A549 (cell line): ENCODE measurements around the gene RABGAP1L. TPM values are rescaled to one million over a fixed set of nuclear protein-coding genes. Genes with fewer than 3 reads are reported as not detected.

Source experiments
- ATAC-seq, 2 experiments: fragments of 200-7000 bp in 1 of 2; fragments of >200 bp in 1 of 2; cut with Nextera tagmentation in 1 of 2; cut with Tn5 transposase in 1 of 2; 3 replicates each; pipeline versions ENCODE4 v1.8.0 to v1.9.1; 2018 to 2020; ENCODE audit warnings: mild to moderate bottlenecking in 1 of 2, moderate library complexity in 1 of 2
- CTCF ChIA-PET: fragments of 300-600 bp; sonication (Branson Sonifier 250); formaldehyde crosslinking; extraction: SDS; loops from one replicate; lab custom pipeline; 2021; ENCODE audit warnings: antibody characterized with exemption, inconsistent platforms; lab: Yijun Ruan, JAX
- POLR2A ChIA-PET: fragments of 350-600 bp; formaldehyde crosslinking; extraction: SDS; loops from one replicate; lab custom pipeline; 2021; ENCODE audit warnings: antibody characterized with exemption, inconsistent platforms; lab: Yijun Ruan, JAX
- DNase-seq, 2 experiments: peaks; one replicate each; pipeline versions ENCODE4 v3.0.0 to v3.0.0-alpha.2; 2011 to 2016; ENCODE audit warnings: low read depth in 1 of 2, low spot score in 1 of 2
- FAIRE-seq: peaks from 2 replicates; lab custom pipeline; 2011; peaks lifted over from hg19 to GRCh38; lab: Jason Lieb, UNC
- H3K27ac ChIP-seq, 2 experiments: fragments of >200 bp; sonication (Bioruptor Twin); formaldehyde crosslinking; 3 replicates each; pipeline ENCODE4 v1.5.1; 2016 to 2017
- H3K4me1 ChIP-seq: fragments of >200 bp; sonication (Bioruptor Twin); formaldehyde crosslinking; 3 replicates; pipeline ENCODE4 v1.6.1; 2016
- H3K4me2 ChIP-seq: fragments of >200 bp; sonication (Bioruptor Twin); formaldehyde crosslinking; 3 replicates; pipeline ENCODE4 v1.6.1; 2016
- H3K4me3 ChIP-seq: fragments of >200 bp; sonication (Bioruptor Twin); formaldehyde crosslinking; 3 replicates; pipeline ENCODE4 v1.5.1; 2016
- H3K9me3 ChIP-seq: fragments of >200 bp; sonication (Bioruptor Twin); formaldehyde crosslinking; 3 replicates; pipeline ENCODE4 v1.6.1; 2016
- CBX2 ChIP-seq: fragments of 200-600 bp; sonication (generic); IDR thresholded peaks from 2 replicates; pipeline ENCODE4 v1.6.1; 2016; ENCODE audit warnings: low read depth, mild to moderate bottlenecking, borderline replicate concordance
- CBX8 ChIP-seq: fragments of 200-600 bp; sonication (generic); IDR thresholded peaks from 2 replicates; pipeline ENCODE4 v1.6.1; 2016
- CHD2 ChIP-seq: fragments of 150-350 bp; IDR thresholded peaks from 2 replicates; pipeline ENCODE4 v1.6.1; 2014; ENCODE audit warnings: low read length; ENCODE audit not compliant: partially characterized antibody
- CHD4 ChIP-seq: fragments of 200-600 bp; sonication (generic); IDR thresholded peaks from 2 replicates; pipeline ENCODE4 v1.6.1; 2016; ENCODE audit warnings: antibody characterized with exemption, mild to moderate bottlenecking, borderline replicate concordance
- ESRRA ChIP-seq: fragments of 150-350 bp; IDR thresholded peaks from 2 replicates; pipeline ENCODE4 v1.6.1; 2014; ENCODE audit warnings: mild to moderate bottlenecking, low read length, borderline replicate concordance
- FOXS1 ChIP-seq: fragments of 250-450 bp; sonication (Bioruptor Pico); IDR thresholded peaks from 2 replicates; pipeline ENCODE4 v1.5.0; 2020; ENCODE audit warnings: mild to moderate bottlenecking, moderate library complexity
- GATA3 ChIP-seq: IDR thresholded peaks from 2 replicates; pipeline ENCODE4 v1.6.1; 2012; ENCODE audit warnings: borderline replicate concordance
- KDM5A ChIP-seq: fragments of 200-600 bp; sonication (generic); IDR thresholded peaks from 2 replicates; pipeline ENCODE4 v1.6.1; 2016; ENCODE audit warnings: antibody characterized with exemption, mild to moderate bottlenecking
- MAFK ChIP-seq: fragments of 450-650 bp; IDR thresholded peaks from 2 replicates; pipeline ENCODE4 v1.6.1; 2014; ENCODE audit not compliant: partially characterized antibody
- MYC ChIP-seq: IDR thresholded peaks from 2 replicates; pipeline ENCODE4 v1.6.1; 2012; ENCODE audit warnings: mild to moderate bottlenecking, inconsistent platforms, low read length, improper control_type of control experiment, borderline replicate concordance
- NFE2L2 ChIP-seq: fragments of 150-350 bp; conservative IDR thresholded peaks from 2 replicates; pipeline ENCODE4 v1.6.1; 2014; ENCODE audit warnings: low read length
- NPAS2 ChIP-seq: fragments of 250-450 bp; sonication (Bioruptor Pico); IDR thresholded peaks from 2 replicates; pipeline ENCODE4 v1.8.0; 2022; ENCODE audit warnings: mild to moderate bottlenecking, moderate library complexity, borderline replicate concordance
- PHF8 ChIP-seq: fragments of 200-600 bp; sonication (generic); IDR thresholded peaks from 2 replicates; pipeline ENCODE4 v1.6.1; 2016; ENCODE audit warnings: low read depth, mild to moderate bottlenecking, antibody characterized with exemption, moderate library complexity, borderline replicate concordance
- RARB ChIP-seq: fragments of 250-450 bp; sonication (Bioruptor Pico); IDR thresholded peaks from 2 replicates; pipeline ENCODE4 v1.8.0; 2021; ENCODE audit warnings: mild to moderate bottlenecking, moderate library complexity
- RFX5 ChIP-seq: fragments of 450-650 bp; IDR thresholded peaks from 2 replicates; pipeline ENCODE4 v1.7.1; 2014; ENCODE audit warnings: antibody characterized with exemption, mild to moderate bottlenecking, moderate library complexity
- SMC3 ChIP-seq: fragments of >200 bp; sonication (Bioruptor Twin); formaldehyde crosslinking; IDR thresholded peaks from 3 replicates; pipeline ENCODE4 v1.6.1; 2018; ENCODE audit warnings: inconsistent platforms
- SREBF2 ChIP-seq: fragments of 450-650 bp; IDR thresholded peaks from 2 replicates; pipeline ENCODE4 v1.6.1; 2014; ENCODE audit warnings: mild to moderate bottlenecking, moderate library complexity
- ZC3H11A ChIP-seq: fragments of 450-650 bp; IDR thresholded peaks from 2 replicates; pipeline ENCODE4 v1.6.1; 2014; ENCODE audit warnings: antibody characterized with exemption, mild to moderate bottlenecking
- ZNF302 ChIP-seq: fragments of 250-450 bp; sonication (Bioruptor Pico); IDR thresholded peaks from 2 replicates; pipeline ENCODE4 v1.9.0; 2021; ENCODE audit warnings: inconsistent platforms, mild to moderate bottlenecking, moderate library complexity
- WGBS: methylation state at CpG from one replicate; pipeline ENCODE4 v1.1.6; 2017; ENCODE audit errors: missing lambda C conversion rate; 5-methylcytosine and 5-hydroxymethylcytosine counted together
- polyA plus RNA-seq, 4 experiments: library from polyadenylated mRNA; depleted of rRNA in 3 of 4; stranded (reverse); fragments of >200 nt; fragmentation: RNase III in 1 of 4; extraction: RNeasy Plus Mini Kit Qiagen cat#74134 plus additional on column Dnase treatment in 1 of 4; gene quantifications; 2 replicates in 3 of 4; 3 replicates in 1 of 4; pipeline ENCODE4 v1.2.3, GENCODE V29; 2011 to 2017
- TF ChIP-seq, protein P1 (sequence below): fragments of 250-450 bp; sonication (Bioruptor Pico); IDR thresholded peaks from 2 replicates; pipeline ENCODE4 v1.5.0; 2021; ENCODE audit warnings: mild to moderate bottlenecking, moderate library complexity, borderline replicate concordance
- TF ChIP-seq, protein P2 (sequence below): fragments of >200 bp; sonication (Bioruptor Twin); formaldehyde crosslinking; IDR thresholded peaks from 3 replicates; pipeline ENCODE4 v1.6.1; 2016
- TF ChIP-seq, protein P3 (sequence below): fragments of 150-350 bp; IDR thresholded peaks from 2 replicates; pipeline ENCODE4 v1.6.1; 2014; ENCODE audit warnings: low read depth, mild to moderate bottlenecking, low read length
- TF ChIP-seq, protein P4 (sequence below): fragments of >200 bp; sonication (Bioruptor Twin); formaldehyde crosslinking; IDR thresholded peaks from 2 replicates; pipeline ENCODE4 v1.6.1; 2016

RABGAP1L gene
- polyA plus RNA-seq, 2 of the 4 experiments (the other 2 are of a cell fraction): 8.2 to 18.6 TPM

DNA sequence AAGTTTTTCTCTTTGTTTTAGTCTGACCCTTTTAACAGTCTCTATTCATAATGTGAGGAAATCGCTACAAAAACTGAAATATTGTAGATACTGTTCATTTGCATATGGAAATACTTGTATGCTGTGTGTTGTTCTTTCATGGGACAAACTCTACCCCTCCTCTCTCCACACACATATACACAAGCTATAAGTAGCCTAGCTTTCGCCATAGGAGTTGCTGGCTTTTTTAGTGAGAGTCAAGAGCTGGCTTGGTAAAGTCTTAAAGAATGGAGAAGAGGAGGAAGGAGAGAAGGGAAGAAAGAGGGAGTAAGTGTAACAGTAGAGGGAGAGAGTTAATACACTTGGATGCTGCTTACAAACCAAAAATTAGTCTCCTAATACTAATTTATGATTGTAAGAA lies 115.6 kb downstream of the RABGAP1L start:
- H3K9me3 ChIP-seq: no peaks in the 10 kb centered on the region
- ChIA-PET CTCF (interaction anchor here (1.3 to 2.5 kb wide), 2 partner anchors 12 to 469 kb away, joined by 3 to 10 read pairs; no protein-coding TSS in a partner anchor), POLR2A (no interaction called here)
- ATAC-seq (no peak), FAIRE-seq (no peak), DNase-seq (no peak)
- H3K27ac ChIP-seq: no peak overlapping the region
- H3K4me1 ChIP-seq: no peaks in the 10 kb centered on the region
- no peak overlapping the region for H3K4me3 ChIP-seq
- 90% methylated on average over 2 of the region's 2 CpGs for WGBS
- TF ChIP-seq CHD4 (no peak), NFE2L2 (no peak), ZNF302 (CRISPR knock-in tag) (no peak), PHF8 (no peak), RFX5 (no peak), CBX8 (no peak), RARB (CRISPR knock-in tag) (no peak), CHD2 (no peak), NPAS2 (CRISPR knock-in tag) (no peak), SMC3 (no peak), ESRRA (no peak)
- TF ChIP-seq, protein P1, sequence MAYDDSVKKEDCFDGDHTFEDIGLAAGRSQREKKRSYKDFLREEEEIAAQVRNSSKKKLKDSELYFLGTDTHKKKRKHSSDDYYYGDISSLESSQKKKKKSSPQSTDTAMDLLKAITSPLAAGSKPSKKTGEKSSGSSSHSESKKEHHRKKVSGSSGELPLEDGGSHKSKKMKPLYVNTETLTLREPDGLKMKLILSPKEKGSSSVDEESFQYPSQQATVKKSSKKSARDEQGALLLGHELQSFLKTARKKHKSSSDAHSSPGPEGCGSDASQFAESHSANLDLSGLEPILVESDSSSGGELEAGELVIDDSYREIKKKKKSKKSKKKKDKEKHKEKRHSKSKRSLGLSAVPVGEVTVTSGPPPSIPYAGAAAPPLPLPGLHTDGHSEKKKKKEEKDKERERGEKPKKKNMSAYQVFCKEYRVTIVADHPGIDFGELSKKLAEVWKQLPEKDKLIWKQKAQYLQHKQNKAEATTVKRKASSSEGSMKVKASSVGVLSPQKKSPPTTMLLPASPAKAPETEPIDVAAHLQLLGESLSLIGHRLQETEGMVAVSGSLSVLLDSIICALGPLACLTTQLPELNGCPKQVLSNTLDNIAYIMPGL: no peak
- no peak overlapping the region for H3K4me2 ChIP-seq

DNA sequence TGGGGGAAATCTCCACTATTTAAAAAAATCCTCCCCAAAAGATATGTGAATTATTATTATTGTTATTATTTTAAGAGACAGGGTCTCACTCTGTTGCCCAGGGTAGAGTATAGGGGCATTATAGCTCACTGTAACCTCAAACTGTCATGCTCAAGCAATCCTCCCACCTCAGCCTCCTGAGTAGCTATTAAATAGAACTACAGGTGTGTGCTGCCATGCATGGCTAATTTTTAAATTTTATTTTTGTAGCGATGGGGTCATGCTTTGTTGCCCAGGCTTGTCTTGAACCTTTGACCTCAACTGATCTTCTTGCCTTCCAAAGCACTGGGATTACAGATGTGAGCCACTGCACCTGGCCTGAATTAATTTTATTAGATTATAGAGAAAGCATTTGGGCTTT lies 116.8 kb downstream of the RABGAP1L start:
- Histone ChIP-seq H3K4me3 (no peak overlapping the region), H3K9me3 (no peaks in the 10 kb centered on the region), H3K27ac (no peak overlapping the region), H3K4me2 (no peak overlapping the region), H3K4me1 (no peaks in the 10 kb centered on the region)
- 92% methylated on average over 1 of the region's 1 CpG for WGBS
- ATAC-seq: no peak
- DNase-seq: no peak
- POLR2A ChIA-PET: no interaction called here
- TF ChIP-seq, protein P2, sequence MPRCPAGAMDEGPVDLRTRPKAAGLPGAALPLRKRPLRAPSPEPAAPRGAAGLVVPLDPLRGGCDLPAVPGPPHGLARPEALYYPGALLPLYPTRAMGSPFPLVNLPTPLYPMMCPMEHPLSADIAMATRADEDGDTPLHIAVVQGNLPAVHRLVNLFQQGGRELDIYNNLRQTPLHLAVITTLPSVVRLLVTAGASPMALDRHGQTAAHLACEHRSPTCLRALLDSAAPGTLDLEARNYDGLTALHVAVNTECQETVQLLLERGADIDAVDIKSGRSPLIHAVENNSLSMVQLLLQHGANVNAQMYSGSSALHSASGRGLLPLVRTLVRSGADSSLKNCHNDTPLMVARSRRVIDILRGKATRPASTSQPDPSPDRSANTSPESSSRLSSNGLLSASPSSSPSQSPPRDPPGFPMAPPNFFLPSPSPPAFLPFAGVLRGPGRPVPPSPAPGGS: no peak
- no peak for TF ChIP-seq SMC3
- TF ChIP-seq, protein P3, sequence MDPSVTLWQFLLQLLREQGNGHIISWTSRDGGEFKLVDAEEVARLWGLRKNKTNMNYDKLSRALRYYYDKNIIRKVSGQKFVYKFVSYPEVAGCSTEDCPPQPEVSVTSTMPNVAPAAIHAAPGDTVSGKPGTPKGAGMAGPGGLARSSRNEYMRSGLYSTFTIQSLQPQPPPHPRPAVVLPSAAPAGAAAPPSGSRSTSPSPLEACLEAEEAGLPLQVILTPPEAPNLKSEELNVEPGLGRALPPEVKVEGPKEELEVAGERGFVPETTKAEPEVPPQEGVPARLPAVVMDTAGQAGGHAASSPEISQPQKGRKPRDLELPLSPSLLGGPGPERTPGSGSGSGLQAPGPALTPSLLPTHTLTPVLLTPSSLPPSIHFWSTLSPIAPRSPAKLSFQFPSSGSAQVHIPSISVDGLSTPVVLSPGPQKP: no peak
- TF ChIP-seq RFX5: no peak
- no peak for TF ChIP-seq MAFK
- no peak for TF ChIP-seq KDM5A
- TF ChIP-seq, protein P4, sequence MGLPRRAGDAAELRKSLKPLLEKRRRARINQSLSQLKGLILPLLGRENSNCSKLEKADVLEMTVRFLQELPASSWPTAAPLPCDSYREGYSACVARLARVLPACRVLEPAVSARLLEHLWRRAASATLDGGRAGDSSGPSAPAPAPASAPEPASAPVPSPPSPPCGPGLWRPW: no peak
- no peak for TF ChIP-seq FOXS1 (CRISPR knock-in tag)
- no peak for TF ChIP-seq CBX2
- TF ChIP-seq ESRRA: no peak
- TF ChIP-seq GATA3: no peak
- TF ChIP-seq ZC3H11A: no peak
- no peak for TF ChIP-seq SREBF2
- TF ChIP-seq MYC: no peak
- no peak for FAIRE-seq
- CTCF ChIA-PET: interaction anchor here (1.3 to 2.5 kb wide), 2 partner anchors 13 to 468 kb away, joined by 3 to 10 read pairs; no protein-coding TSS in a partner anchor
